ENCODE measurements around the gene GPX3. TPM values are rescaled to one million over a fixed set of nuclear protein-coding genes. Genes with fewer than 3 reads are reported as not detected.
A peak's percentile ranks its signal among the peaks of the same experiment; 100 is the strongest.

Gene GPX3
- total RNA-seq, 4 donors from 2014 or later, result 5,296 to 11,485 (median 6,898) TPM

GRCh38 chr5:151031554-151031953 is 11.2 kb downstream of the GPX3 start:
- no peak for ATAC-seq (ENCODE audit: low FRiP score)
- TF ChIP-seq CTCF (IDR thresholded peaks at IDR 0.05), result no peak

GRCh38 chr5:151033217-151033934 is 13.0 kb downstream of the GPX3 start:
- no peak for TF ChIP-seq CTCF (IDR thresholded peaks at IDR 0.05)
- no peak for ATAC-seq (ENCODE audit: low FRiP score)

More at GRCh38 chr5:151031554-151031953, 11.2 kb downstream of the GPX3 start:
- DNase-seq (ENCODE audit: low spot score), result no peak

GRCh38 chr5:151034422-151035379 is 14.3 kb downstream of the GPX3 start:
- DNase-seq (ENCODE audit: low spot score) (no peak), ATAC-seq (ENCODE audit: low FRiP score) (no peak)
- no peak for TF ChIP-seq CTCF (IDR thresholded peaks at IDR 0.05)

More at GRCh38 chr5:151033217-151033934, 13.0 kb downstream of the GPX3 start:
- no peak for DNase-seq (ENCODE audit: low spot score)

GRCh38 chr5:151036556-151036955 is 16.2 kb downstream of the GPX3 start:
- ATAC-seq (ENCODE audit: low FRiP score), result no peak
- DNase-seq (ENCODE audit: low spot score), result no peak
- no peak for TF ChIP-seq CTCF (IDR thresholded peaks at IDR 0.05)

GRCh38 chr5:151037561-151038411 is 17.4 kb downstream of the GPX3 start:
- no peak for TF ChIP-seq CTCF (IDR thresholded peaks at IDR 0.05)
- DNase-seq (ENCODE audit: low spot score), result no peak
- peak; percentile 48 for ATAC-seq (ENCODE audit: low FRiP score)

DNA sequence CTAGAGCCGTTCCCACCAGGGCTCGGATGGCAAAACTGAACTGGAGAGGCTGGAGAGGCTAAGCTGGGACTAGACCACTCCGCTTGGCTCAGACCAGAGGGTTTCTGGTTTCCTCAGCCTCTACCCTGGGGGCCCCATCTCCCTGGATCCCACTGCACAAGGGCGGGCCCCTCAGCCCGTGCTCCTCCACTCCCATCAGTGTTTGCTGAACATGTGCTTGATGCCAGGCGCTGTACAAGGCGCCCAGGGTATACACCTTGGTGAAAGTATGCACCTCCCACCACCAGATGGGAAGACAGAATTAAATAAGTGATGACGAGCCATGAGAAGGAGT is 18.0 kb downstream of the GPX3 start:
- no peak for TF ChIP-seq CTCF (IDR thresholded peaks at IDR 0.05)
- ATAC-seq (ENCODE audit: low FRiP score), result no peak
- no peak for DNase-seq (ENCODE audit: low spot score)
